CD4-positive, alpha-beta T cell treated with Interferon alpha-2 for 1 hour (primary cell): ENCODE results near the gene CYP2W1.

Source experiments
- DNase-seq, 2 donors: peaks; one replicate each; pipeline ENCODE4 v3.0.0-alpha.2; 2020 to 2022

Gene CYP2W1

GRCh38 chr7:1016577-1017531, 33.9 kb downstream of the CYP2W1 start:
- no peak for DNase-seq

GRCh38 chr7:1017586-1018333, 34.8 kb downstream of the CYP2W1 start:
- no peak for DNase-seq

- DNase-seq = no peak
Observed at GRCh38 chr7:1018334-1018695, 35.3 kb downstream of the CYP2W1 start.

GRCh38 chr7:1019255-1019785, 36.3 kb downstream of the CYP2W1 start:
- DNase-seq = no peak

- DNase-seq = no peak
Observed at GRCh38 chr7:1019789-1020610, 37.0 kb downstream of the CYP2W1 start.

GRCh38 chr7:1020849-1021251, 37.9 kb downstream of the CYP2W1 start:
- peak in 1 of 2 donors; percentile 31 for DNase-seq

- DNase-seq = no peak
Observed at GRCh38 chr7:1021366-1021765, 38.4 kb downstream of the CYP2W1 start.

GRCh38 chr7:1021931-1022330, 39.0 kb downstream of the CYP2W1 start:
- no peak for DNase-seq

- DNase-seq = no peak
Observed at GRCh38 chr7:1022356-1022755, 39.4 kb downstream of the CYP2W1 start.

- peak in 1 of 2 donors; percentile 73 for DNase-seq
Observed at GRCh38 chr7:1022801-1023465, 40.0 kb downstream of the CYP2W1 start.

GRCh38 chr7:1024331-1024841, 41.4 kb downstream of the CYP2W1 start:
- peak in 1 of 2 donors; percentile 82 for DNase-seq

- no peak for DNase-seq
Observed at GRCh38 chr7:1024876-1025742, 42.1 kb downstream of the CYP2W1 start.

GRCh38 chr7:1025743-1026581, 43.0 kb downstream of the CYP2W1 start:
- no peak for DNase-seq

- no peak for DNase-seq
Observed at GRCh38 chr7:1026721-1027161, 43.8 kb downstream of the CYP2W1 start.

GRCh38 chr7:1027242-1028043, 44.5 kb downstream of the CYP2W1 start:
- no peak for DNase-seq

GRCh38 chr7:1028044-1028770, 45.2 kb downstream of the CYP2W1 start:
- DNase-seq = peak; percentile 82 to 87

- peak; percentile 69 to 70 for DNase-seq
Observed at GRCh38 chr7:1028775-1029636, 46.0 kb downstream of the CYP2W1 start.
